T-helper 22 cell (primary cell): ENCODE data around the gene KRTAP9-9.
"Not testable (repeated sequence)": the region's sequence is repeated elsewhere in the genome, so short reads cannot be mapped to it uniquely, and the experiment has no call there.

Source experiments
- DNase-seq: peaks from one replicate; pipeline ENCODE4 v3.0.0-alpha.2; 2020; ENCODE audit warnings: low read depth

Gene KRTAP9-9

DNA sequence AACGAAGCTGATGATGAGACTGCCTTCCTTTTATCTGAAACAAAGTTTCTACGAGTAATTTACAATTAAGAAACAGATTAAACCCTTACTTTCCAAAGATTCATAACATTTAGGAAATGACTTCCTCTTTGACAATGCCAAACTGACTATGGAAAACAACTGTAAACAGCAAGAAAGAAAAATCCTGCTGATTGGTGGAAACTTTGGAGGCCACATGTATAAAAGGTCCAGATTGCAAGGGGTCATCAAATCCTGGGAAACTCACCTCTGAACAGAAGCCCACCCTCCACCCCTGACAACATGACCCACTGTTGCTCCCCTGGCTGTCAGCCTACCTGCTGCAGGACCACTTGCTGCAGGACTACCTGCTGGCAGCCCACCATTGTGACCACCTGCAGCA is 9.9 kb downstream of the KRTAP9-9 start, which contains the start of gene KRTAP9-6:
KRTAP9-6 (plus strand) TSS at position 301 of the 400 bp plus-strand sequence; CDS start at position 301, 0 bp downstream.
- no peak for DNase-seq

DNA sequence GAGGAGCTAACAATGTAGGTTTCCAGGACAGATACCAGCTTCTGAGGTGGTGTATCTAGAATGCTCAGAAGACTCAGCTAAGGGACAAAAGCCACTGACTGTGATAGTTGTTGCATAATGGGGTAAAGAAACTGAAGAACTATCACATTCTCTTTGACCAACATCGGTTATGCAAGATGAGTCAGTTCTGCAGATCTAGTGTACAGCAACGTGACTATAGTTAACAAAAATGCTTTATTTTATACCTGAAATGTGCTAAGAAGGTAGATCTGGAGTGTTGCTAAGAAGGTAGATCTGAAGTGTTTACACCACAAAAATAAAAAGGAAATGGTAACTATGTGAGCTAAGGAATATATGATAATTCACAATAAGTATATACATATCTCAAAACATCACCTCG is 12.5 kb downstream of the KRTAP9-9 start:
- no peak for DNase-seq

DNA sequence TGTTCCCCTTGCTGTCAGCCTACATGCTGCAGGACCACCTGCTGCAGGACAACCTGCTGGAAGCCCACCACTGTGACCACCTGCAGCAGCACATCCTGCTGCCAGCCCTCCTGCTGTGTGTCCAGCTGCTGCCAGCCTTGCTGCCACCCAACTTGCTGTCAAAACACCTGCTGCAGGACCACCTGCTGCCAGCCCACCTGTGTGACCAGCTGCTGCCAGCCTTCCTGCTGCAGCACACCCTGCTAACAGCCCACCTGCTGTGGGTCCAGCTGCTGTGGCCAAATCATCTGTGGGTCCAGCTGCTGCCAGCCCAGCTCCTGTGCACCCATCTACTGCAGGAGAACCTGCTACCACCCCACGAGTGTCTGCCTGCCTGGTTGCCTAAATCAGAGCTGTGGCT is 16.1 kb downstream of the KRTAP9-9 start:
- DNase-seq = not testable (repeated sequence)

DNA sequence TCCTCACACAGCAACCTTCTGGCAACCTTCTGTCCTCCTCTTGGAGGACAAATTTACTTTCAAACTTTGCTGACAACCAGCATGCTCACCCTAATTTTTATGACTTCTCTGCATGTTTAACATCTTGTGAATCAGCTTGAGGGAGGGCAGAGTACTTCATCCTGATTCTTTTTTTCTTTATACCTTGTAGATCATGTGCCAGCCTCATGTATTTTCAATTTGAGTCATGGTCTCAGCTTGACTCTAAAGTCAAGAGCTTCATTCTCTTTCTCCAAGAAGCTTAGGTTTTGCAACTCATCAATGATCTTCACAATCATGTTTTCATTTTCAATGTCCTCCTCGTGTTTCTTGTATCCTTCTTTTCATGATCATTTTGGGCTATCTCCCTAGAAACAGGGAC is 16.7 kb downstream of the KRTAP9-9 start:
- no peak for DNase-seq

DNA sequence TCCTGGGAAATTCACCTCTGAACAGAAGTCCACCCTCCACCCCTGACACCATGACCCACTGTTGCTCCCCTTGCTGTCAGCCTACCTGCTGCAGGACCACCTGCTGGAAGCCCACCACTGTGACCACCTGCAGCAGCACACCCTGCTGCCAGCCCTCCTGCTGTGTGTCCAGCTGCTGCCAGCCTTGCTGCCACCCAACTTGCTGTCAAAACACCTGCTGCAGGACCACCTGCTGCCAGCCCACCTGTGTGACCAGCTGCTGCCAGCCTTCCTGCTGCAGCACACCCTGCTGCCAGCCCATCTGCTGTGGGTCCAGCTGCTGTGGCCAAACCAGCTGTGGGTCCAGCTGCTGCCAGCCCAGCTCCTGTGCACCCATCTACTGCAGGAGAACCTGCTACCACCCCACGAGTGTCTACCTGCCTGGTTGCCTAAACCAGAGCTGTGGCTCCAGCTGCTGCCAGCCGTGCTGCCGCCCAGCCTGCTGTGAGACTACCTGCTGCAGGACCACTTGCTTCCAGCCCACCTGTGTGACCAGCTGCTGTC is 20.5 kb downstream of the KRTAP9-9 start, which contains the start of gene KRTAP9-7:
KRTAP9-7 (plus strand) TSS at position 51 of the 543 bp plus-strand sequence; CDS start at position 51, 0 bp downstream.
- not testable (repeated sequence) for DNase-seq

DNA sequence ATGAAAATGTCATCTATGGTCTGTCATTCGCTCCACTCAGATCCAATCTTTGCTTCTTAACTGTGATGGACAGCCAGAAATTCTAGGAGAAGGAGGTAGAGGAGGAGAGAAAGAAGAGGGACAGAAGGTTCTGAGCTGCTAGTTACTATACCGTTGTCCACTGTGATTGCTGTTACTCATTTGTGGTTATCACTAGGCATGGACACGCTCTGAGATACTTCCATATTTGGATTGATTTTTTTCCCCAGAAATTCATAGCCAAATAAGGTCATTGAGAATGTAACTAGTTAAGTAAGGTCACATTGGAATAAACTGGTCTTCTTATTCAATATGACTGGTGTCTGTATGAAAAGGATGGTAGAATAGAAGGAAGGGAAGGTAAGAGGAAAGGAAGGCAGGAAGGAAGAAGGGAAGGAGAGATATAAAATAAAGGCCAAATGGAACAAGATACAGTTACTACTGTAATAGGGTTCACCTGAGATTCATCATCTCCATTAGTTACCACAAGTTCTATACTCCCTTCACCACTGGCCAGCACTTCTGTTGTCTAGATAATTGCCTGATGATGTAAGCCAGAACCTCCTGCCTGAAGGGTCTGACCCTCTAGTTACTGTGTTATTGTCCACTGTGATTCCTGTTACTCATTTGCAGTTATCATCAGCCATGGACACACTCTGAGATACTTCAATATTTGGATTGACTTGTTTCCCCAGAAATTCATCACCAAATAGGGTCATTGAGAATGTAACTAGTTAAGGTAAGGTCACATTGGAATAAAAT is 23.2 kb downstream of the KRTAP9-9 start:
- no peak for DNase-seq

DNA sequence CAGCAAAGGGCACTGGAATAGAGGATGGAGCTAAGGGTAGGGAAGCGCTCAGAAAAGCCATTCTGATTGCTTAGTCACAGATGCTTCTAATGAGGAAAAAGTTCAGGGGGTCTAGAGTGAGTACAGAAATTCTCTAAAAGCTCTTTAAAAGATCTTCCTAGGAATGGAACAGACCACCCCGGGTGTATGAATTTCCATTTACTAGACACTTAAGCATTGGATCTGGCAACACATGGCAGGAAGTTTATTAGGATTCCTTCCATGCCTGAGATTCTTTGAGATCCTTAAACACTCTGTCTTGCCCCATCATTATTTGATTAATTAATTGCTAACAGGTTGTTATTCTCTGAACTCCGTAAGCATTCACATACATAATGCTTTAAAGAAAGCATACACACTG is 28.9 kb downstream of the KRTAP9-9 start:
- DNase-seq = no peak

DNA sequence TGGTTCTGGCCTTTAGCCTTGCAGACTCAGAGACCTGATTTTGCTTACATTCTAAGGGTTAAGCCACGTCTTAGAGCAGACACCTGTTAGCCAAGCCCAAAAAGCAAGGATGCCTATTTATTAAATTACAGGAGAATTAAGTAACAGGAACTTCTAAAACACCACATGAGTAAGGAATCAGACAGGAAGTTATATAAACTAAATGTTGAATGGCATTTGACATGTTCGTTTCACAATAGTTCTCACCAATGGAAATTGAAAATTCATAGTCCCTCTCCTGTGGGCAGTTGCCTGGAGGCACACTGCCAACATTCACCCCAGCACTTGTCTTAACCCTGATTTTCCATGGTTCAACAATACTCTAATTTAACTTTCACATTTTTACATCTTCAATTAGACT is 29.4 kb downstream of the KRTAP9-9 start:
- no peak for DNase-seq

DNA sequence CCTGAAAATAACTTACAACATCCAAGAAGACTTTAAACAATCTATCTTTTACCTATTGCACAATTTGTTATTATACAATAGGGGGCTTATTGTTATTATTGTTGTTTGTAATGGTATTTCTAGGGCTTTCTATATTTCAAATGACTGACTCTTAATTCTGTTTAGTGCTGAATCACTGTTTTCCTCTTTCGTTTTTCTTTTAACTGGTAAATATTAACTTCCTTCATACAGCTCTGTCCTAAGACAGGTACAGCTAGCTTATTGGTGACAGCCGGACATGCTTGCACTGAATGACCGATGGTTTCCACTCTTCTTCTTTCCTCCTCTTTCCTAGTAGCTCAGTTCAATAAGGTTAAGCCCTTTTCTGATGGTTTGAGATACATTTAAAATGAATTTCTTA is 31.9 kb downstream of the KRTAP9-9 start:
- no peak for DNase-seq

DNA sequence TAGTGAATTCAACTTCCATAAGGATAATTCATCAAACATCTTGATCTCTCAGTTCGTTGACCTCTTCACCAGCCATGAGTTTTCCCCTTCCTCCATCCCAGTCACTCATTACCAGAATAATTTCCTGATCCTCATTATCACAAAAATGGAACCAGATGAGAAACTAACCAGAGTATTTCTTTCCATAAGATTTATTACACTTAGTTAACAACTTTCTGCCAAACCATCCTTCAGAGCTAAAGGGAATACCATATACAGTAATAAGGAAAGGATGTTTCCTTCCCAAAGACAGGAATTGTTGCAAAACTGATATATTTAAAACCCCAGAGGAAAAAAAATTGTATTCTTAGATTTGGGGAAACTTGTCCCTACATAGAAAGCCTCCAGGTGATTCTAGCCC is 38.8 kb downstream of the KRTAP9-9 start:
- no peak for DNase-seq

DNA sequence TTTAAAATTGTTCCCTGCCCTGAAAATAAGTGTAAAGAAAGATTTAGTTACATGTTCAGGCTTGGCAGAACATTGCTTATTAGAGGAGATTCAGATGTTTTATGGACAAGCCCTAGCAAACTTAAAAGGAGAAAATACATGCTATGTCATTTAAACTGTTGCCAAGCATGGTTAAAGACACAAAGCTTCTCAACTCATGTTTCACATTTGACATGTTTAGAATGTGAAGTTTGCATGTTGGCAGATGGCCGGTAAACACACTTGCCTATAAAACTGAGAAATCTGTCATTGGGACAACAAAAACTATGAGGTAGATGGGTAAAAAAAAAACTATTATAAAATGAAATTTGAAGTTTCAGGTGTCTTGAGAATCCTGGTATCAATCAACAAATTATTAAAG is 41.7 kb downstream of the KRTAP9-9 start:
- DNase-seq = no peak

DNA sequence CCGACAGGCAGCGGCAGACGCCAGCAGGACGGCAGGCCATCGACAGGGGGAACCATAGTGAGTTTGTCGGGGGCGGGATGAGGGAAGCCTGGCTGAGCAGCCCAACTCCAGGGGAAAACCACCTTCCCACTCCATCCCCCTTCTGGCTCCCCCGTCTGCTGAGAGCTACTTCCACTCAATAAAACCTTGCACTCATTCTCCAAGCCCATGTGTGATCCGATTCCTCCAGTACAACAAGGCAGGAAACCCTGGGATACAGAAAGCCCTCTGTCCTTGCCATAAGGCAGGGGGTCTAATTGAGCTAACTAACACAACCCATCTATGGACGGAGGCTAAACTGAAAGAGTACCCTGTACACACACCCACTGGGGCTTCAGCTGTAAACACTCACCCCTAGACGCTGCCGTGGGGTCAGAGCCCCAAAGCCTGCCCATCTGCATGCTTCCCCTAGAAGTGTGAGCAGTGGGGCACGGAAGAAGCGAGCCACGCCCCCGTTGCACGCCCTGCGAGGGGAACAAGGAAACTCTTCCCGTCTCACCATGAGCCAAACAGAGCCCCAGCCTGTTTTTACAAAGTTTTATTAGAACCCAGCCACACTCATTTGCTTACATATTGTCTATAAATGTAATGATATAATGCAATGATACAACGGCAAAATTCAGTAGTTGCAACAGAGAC is 43.4 kb downstream of the KRTAP9-9 start:
- no peak for DNase-seq

DNA sequence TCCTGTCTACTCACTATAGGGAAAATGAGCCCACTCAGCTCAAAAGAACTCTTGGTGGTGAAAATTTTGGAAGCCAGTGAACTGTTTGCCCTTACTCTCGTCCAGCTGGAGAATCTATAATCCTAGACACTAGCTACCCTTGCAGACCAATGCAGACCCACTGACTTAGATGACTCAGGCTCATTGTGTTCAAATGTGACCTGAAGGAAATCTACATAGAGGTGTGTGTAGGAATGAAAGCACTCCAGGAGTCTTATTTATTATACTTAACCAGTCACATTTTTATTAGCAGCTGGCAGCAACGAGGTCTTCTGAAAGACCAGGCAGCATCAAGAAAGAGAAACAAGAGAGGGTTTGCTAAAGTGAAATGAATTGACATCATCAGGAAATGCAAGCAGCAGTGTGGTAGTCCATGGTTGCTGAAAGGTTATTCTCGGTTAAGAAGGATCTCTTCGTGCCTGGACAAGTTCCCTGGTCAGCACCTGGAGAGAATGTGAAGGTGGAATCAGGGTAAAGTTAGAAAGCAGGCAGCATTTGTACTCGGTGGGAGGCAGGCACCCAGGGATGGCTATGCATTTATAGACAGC is 46.1 kb downstream of the KRTAP9-9 start:
- no peak for DNase-seq

DNA sequence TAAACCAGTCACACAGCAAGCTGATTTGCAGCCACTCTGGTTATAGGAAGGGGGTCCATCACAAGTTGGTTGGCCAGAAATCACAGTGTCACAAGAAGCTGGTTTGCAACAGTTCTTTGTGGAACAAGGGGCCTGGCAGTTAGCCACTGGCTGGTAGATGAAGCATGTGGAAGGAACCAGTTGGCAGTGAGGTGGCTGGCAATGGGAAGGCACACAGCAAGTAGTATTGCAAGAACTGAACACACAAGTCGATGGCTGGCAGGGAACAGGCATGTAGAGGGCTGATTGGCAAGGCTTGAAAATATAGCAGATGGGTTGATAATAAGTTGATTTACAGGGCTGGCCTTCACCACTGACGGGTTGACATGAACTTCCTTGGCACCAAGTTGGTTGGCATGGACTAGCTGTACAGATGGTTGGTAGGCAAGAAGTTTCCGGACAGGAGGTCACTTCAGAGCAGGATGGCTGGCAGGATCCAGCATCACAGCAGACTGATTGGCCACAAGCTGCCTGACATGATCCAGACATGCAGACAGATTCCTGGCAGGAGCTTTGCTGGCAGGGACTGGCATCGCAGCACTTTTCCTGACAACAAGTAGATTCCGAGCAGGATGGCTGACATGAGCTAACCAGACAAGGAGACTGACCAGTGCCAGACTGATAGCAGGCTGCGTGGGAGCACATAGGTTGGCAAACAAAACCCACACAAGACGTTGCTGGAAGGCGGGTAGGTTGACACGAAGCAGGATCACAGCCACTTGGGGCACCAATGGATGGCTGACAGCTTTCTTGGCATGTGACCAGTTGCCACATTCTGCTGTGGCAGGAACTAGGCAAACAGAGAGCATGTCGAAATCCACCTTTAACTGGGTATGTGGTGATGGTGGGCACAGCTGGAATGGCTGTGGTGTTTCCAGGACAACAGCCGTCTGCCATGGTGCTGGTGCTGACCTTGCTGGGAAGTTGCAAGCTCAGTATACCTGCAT is 47.0 kb downstream of the KRTAP9-9 start, which contains the start of gene KRTAP29-1:
KRTAP29-1 (minus strand) TSS at position 936 of the 986 bp plus-strand sequence; CDS start at position 936, 0 bp downstream.
- no peak for DNase-seq

DNA sequence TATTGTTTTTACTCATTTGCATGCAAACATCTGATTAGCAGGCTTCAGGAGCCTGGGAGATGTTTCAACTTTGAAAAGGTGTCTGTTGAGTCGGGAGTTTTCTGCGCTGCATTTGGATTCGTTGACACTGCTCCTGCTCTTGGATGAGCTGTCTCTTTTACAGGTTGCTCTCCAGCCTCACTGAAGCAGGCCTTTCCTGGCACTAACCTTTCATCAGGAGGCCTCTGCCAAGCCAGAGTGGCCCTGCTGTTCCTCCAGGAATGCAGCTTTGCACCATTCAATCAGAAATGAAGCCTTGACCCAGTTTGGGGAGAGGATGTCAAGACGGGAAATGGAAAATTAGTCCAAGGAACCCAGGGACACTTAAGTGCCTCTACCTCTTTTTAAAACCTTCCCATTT is 47.8 kb downstream of the KRTAP9-9 start:
- DNase-seq = no peak

DNA sequence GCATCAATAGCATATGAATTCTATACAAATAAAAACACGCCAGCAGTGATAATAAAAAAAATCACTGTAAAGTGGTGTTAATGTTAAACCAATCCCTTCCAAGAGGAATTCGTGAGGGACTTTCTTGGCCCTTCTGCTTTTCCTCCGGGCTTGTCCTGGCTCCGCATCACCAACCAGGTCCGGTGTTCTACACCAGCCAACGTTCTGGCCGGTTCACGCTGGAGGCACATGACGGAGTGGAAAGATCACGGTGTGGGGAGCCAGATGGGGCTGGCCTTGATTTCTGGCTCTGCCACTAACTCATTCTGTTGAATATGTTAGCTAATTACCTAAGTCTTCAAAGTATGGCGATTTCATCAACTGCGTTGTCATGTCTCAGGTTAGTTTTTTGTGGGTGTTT is 48.9 kb downstream of the KRTAP9-9 start:
- DNase-seq = no peak
